Gastrocnemius medialis (tissue), 4 donors: Measurements from ENCODE around the gene ADARB2.

Experiments
- CTCF ChIP-seq, 5 experiments: fragments of 450-650 bp in 3 of 5; fragments of 200-600 bp in 2 of 5; sonication (generic) in 2 of 5; IDR thresholded peaks in 4 of 5; conservative IDR thresholded peaks in 1 of 5; 1 replicate in 4 of 5; 2 replicates in 1 of 5; pipeline ENCODE4 v1.5.1; 2016 to 2019; ENCODE audit warnings: antibody characterized with exemption in 5 of 5, mild to moderate bottlenecking in 3 of 5, moderate library complexity in 3 of 5
- POLR2A ChIP-seq, 2 donors: fragments of 450-650 bp; IDR thresholded peaks; one replicate each; pipeline ENCODE4 v1.6.1; 2017; ENCODE audit warnings: antibody characterized with exemption in 2 of 2, mild to moderate bottlenecking in 2 of 2, moderate library complexity in 2 of 2

- no peak for TF ChIP-seq POLR2A (IDR thresholded peaks at IDR 0.05)
- no peak for TF ChIP-seq CTCF (IDR thresholded peaks at IDR 0.05 in 4 of 5, conservative IDR thresholded peaks at IDR 0.05 in 1 of 5)
These were observed 74.8 kb downstream of the ADARB2 start for GRCh38 chr10:1662438-1663025.
